ENCODE results near the gene PCCA.
"Not testable (repeated sequence)": the region's sequence is repeated elsewhere in the genome, so short reads cannot be mapped to it uniquely, and the experiment has no call there.

PCCA gene

DNA sequence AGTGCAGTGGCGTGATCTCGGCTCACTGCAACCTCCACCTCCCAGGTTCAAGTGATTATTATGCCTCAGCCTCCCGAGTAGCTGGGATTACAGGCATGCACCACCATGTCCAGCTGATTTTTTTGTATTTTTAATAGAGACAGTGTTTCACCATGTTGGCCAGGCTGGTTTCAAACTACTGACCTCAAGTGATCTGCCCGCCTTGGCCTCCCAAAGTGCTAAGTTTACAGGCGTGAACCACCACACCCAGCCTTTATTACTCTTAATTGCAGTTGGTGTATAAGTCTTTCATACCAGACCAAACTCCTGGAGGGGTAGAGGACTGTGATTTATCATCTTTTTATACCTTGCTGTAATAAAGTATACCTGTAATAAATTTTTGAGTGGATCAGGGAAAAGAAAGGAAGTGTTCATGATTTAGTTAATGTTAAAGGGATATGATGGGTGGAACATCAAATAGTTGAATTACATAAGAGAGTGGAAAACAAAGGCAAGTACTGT, 52.6 kb downstream of the PCCA start:
- FAIRE-seq: not testable (repeated sequence)

DNA sequence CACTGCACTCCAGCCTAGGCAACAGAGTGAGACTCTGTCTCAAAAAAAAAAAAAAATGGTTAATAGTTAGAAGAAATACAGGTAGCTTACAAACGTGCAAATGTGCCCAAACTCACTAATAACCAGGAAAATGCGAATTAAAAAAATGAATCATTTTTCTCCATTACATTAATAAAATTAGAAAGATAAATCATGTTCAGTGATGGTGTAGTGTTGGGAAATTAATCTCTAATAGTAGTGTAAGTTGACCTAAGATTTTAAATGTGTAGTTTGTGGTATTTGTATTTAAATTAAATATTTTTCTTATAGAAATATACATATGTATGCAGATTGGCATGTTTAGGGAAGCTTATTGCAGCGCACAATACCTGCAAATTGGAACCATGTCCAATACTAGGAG, 57.6 kb downstream of the PCCA start:
- no peak for FAIRE-seq

DNA sequence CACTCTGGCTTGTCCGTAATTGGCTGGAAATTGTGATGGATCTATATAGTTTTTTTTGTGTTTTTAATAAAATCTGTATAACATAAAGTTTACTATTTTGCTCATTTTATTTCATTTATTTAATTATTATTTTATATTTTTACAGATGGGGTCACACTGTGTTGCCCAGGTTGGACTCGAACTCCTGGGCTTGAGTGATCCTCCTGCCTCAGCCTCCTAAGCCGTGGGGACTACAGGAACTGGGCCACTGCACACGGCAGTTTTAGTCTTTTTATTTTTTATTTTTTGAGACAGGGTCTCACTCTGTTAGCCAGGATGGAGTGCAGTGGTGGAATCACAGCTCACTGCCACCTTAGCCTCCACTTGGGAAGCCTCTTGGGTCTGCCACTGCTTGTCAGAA, 58.9 kb downstream of the PCCA start:
- FAIRE-seq: peak; percentile 59

DNA sequence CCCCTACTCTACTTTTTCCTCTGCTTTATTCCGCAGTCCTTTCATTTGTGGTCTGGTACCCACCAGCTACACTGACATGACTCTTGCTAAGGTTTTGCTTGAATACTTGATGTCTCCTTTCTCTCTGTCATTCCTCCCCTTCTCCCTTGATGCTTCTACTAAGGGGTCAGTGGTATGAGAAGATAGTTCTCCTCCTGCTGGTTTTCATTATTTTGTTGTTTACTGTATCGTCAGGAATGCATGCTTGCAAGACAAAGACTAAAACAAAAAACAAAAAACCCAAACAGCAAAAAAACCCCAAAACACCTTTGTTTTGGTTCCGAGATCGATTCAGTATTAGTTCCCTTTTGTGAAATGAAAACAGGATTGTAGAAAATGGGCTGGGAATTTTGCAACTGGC, 59.5 kb downstream of the PCCA start:
- no peak for FAIRE-seq

GRCh38 chr13:100149389-100149788, 60.5 kb downstream of the PCCA start:
- FAIRE-seq: no peak

- not testable (repeated sequence) for FAIRE-seq
Measured at GRCh38 chr13:100150711-100151110, 61.8 kb downstream of the PCCA start.

DNA sequence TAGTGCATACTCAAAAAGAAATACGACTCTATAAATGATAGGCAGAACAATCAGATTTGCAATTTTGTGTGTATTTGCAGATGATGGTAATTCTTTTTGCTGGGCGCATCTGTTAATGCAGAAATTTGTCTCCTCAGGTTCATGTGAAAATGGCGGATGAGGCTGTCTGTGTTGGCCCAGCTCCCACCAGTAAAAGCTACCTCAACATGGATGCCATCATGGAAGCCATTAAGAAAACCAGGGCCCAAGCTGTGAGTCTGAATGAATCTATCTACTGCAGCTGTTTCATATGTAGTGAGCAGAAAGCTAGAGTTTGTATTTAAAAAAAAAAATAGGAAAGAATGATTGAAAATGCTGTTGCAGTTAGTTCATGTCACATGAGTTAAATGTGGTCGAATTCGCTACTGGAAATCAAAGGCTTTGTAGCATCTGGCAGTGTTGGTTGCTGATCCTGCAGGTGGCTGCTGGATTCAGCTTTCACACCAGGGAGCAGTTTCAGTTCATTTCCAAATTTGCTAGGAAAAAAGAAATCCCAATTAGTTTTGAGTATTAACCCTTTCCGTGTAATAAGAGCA, 66.0 kb downstream of the PCCA start:
- no peak for FAIRE-seq

DNA sequence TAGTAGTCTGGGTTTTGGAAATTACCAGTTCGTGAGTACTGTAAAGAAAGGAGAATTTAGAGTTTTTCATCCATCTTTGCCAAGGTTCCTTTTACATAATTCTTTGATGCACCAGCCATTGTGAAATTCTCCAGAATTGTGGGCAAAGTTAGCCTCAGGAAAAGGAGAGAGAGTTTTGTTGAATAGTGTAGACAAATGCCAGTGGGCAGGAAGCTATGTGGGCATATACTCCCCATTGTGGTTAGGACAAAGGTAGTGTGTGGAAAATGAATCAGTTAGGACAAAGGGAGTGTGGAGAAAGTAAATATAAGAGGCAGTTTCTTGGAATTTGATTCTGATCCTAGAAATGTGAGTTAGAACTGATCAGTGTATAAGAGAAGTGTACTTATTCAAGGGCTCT, 67.9 kb downstream of the PCCA start:
- FAIRE-seq: no peak

GRCh38 chr13:100158569-100158968, 69.7 kb downstream of the PCCA start:
- FAIRE-seq: peak; percentile 53

- no peak for FAIRE-seq
Measured at GRCh38 chr13:100159584-100159983, 70.7 kb downstream of the PCCA start.

- peak; percentile 48 for FAIRE-seq
Measured at GRCh38 chr13:100160450-100160849, 71.6 kb downstream of the PCCA start.

GRCh38 chr13:100163375-100163774, 74.5 kb downstream of the PCCA start:
- no peak for FAIRE-seq

- no peak for FAIRE-seq
Measured at GRCh38 chr13:100173203-100173602, 84.3 kb downstream of the PCCA start.

GRCh38 chr13:100174455-100174854, 85.6 kb downstream of the PCCA start:
- not testable (repeated sequence) for FAIRE-seq

DNA sequence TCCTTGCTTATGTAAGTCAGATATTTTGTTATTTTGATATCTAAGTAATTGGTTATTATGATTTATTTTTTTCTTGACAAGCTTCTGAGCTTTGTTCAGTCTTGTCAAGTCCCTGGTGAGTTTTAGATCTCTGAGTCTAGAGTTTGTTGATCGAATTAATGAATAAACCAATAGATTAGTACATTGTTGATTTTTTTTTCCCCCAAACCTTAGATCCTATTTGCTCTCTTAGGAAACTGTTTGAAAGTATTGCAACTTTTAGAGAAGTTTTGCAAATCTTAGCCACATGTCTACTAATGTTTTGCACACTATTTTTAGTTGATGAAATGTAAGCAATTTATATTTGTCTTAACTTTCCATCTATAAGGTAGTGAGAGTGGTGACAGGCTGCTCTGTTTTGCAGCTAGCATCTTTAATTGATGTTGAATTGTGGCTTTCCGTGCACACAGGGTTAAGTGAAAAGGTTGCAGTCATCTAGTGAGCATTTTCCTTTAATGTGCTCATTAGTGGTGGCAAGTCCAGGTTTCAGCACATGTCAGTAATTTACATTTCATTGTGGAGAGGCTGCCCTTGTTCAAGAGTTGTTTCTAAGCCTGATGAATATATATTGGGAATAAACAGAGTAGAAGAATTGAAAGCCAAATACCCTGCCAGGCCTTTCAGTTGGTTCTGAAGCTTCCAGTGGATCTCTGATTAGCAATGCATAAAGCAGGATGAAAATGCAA, 86.3 kb downstream of the PCCA start:
- FAIRE-seq: no peak

GRCh38 chr13:100175803-100176182, 86.9 kb downstream of the PCCA start:
- FAIRE-seq: no peak

GRCh38 chr13:100176801-100177400, 88.0 kb downstream of the PCCA start:
- peak; percentile 74 for FAIRE-seq

DNA sequence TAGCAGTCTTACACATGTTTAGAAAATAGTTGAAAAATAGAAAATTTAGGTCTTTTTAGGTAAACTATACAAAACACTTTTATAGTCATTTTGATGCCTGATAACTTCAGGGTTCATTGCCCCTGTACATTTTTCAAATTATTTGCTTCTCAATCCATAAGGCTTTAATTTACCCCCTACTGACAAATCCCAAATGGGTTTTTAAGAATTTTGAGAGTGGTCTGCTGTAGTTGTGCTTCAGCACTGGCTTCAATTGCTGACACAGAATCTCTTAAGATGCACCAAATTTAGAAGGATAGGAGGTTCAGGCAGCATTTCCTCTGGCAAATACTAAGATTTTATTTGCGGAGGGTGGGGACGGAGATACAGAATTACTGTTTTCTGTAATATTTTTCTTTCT, 89.4 kb downstream of the PCCA start:
- no peak for FAIRE-seq

GRCh38 chr13:100179276-100179675, 90.4 kb downstream of the PCCA start:
- no peak for FAIRE-seq

- no peak for FAIRE-seq
Measured at GRCh38 chr13:100182900-100183490, 94.1 kb downstream of the PCCA start.

GRCh38 chr13:100184095-100184494, 95.2 kb downstream of the PCCA start:
- FAIRE-seq: no peak

DNA sequence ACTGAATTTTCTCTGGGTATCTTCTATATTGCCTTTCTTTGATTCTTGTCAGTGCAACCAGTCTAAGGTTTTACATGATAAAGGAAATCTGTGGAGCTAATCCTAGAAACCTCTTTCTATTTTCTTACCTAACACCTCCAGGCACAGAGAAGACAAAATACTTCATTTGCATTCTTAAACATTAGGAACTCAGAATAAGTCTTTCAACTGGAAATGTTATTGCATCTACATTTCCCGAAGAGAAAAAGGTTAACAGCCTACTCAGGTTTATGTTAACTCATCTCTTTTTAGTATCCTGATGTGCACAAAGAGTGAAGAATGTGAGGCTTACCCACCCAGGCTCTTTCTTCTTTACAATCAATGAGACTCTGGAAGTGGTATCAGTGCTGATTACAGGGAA, 106.7 kb downstream of the PCCA start:
- FAIRE-seq: peak; percentile 28

- no peak for FAIRE-seq
Measured at GRCh38 chr13:100196375-100196774, 107.5 kb downstream of the PCCA start.

DNA sequence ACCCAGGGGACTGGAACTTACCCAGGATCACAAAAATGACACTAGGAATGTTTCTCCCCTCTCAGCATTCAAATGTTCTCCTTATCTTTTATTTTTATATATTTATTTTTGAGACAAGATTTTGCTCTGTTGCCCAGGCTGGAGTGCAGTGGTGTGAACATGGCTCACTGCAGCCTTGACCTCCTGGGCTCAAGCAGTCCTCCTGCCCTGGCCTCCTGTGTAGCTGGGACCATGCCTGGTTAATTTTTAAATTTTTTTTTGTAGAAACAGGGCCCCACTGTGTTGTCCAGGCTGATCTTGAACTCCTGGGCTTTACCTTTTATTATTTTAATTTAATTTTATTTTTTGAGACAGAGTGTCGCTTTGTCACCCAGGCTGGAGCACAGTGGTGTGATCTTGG, 108.2 kb downstream of the PCCA start:
- no peak for FAIRE-seq
